GM12878 (cell line): ENCODE results near the gene FPGS. TPM values are rescaled to one million over a fixed set of nuclear protein-coding genes. Genes with fewer than 3 reads are reported as not detected.

ENCODE experiments used
- ATAC-seq: fragments of 200-7000 bp; cut with Tn5 transposase; 3 replicates; pipeline ENCODE4 v1.9.1; 2020; ENCODE audit warnings: mild to moderate bottlenecking, moderate library complexity
- BruUV-seq: library from RNA; stranded (reverse); fragments of 400-500 nt; replicated peaks from 2 replicates; lab custom pipeline; 2021; lab: Mats Ljungman, UMichigan
- CTCF ChIA-PET: fragments of 300-600 bp; sonication (Branson Sonifier 250); formaldehyde crosslinking; extraction: SDS; loops from one replicate; lab custom pipeline; 2021; ENCODE audit warnings: inconsistent platforms; lab: Yijun Ruan, JAX
- POLR2A ChIA-PET: fragments of 350-600 bp; formaldehyde crosslinking; extraction: SDS; loops from one replicate; lab custom pipeline; 2021; ENCODE audit warnings: inconsistent platforms; lab: Charles Lee
- RAD21 ChIA-PET: fragments of 300-600 bp; sonication (Branson Sonifier 250); formaldehyde crosslinking; loops from one replicate; lab custom pipeline; 2023; ENCODE audit warnings: antibody characterized with exemption; ENCODE audit not compliant: unreplicated experiment; lab: Charles Lee
- SMC1A ChIA-PET: fragments of 300-600 bp; sonication (Branson Sonifier 250); formaldehyde crosslinking; loops from one replicate; lab custom pipeline; 2023; ENCODE audit not compliant: unreplicated experiment, uncharacterized antibody; lab: Charles Lee
- DNase-seq: peaks from one replicate; pipeline ENCODE4 v3.0.0-alpha.2; 2011; ENCODE audit warnings: low read depth, low spot score
- FAIRE-seq: peaks from 3 replicates; lab custom pipeline; 2011; peaks lifted over from hg19 to GRCh38; lab: Jason Lieb, UNC
- H2AFZ ChIP-seq: 2 replicates; pipeline ENCODE4 v1.6.0; 2011; ENCODE audit warnings: low read depth, low read length, control low read depth; ENCODE audit not compliant: control insufficient read depth
- H3K27ac ChIP-seq: 2 replicates; pipeline ENCODE4 v1.5.1; 2011; ENCODE audit warnings: control low read depth; ENCODE audit not compliant: control insufficient read depth, insufficient read depth
- H3K27me3 ChIP-seq, 2 experiments: replicated peaks in 1 of 2; 2 replicates each; pipeline versions ENCODE4 v1.6.0 to v1.6.1; 2011; ENCODE audit warnings: low read length in 1 of 2; ENCODE audit not compliant: control insufficient read depth in 2 of 2, insufficient read depth in 2 of 2
- H3K36me3 ChIP-seq, 2 experiments: 2 replicates each; pipeline ENCODE4 v1.5.1; 2011; ENCODE audit warnings: low read length in 1 of 2; ENCODE audit not compliant: control insufficient read depth in 2 of 2, insufficient read depth in 2 of 2
- H3K4me1 ChIP-seq: 2 replicates; pipeline ENCODE4 v1.6.1; 2011; ENCODE audit warnings: mild to moderate bottlenecking, low read length, moderate library complexity, mixed read lengths; ENCODE audit not compliant: control insufficient read depth, insufficient read depth
- H3K4me2 ChIP-seq: 2 replicates; pipeline ENCODE4 v1.6.0; 2011; ENCODE audit warnings: control low read depth; ENCODE audit not compliant: control insufficient read depth, insufficient read depth
- H3K4me3 ChIP-seq: fragments of 200-600 bp; sonication (generic); 2 replicates; pipeline ENCODE4 v1.5.1; 2016
- H3K79me2 ChIP-seq: 2 replicates; pipeline ENCODE4 v1.6.0; 2011; ENCODE audit warnings: low read length; ENCODE audit not compliant: control insufficient read depth, insufficient read depth
- H3K9ac ChIP-seq: 2 replicates; pipeline ENCODE4 v1.8.0; 2011; ENCODE audit warnings: low read length, control low read depth, mixed read lengths; ENCODE audit not compliant: control insufficient read depth, insufficient read depth
- H3K9me3 ChIP-seq: replicated peaks from 3 replicates; pipeline ENCODE4 v1.5.1; 2011; ENCODE audit warnings: mild to moderate bottlenecking, low read length; ENCODE audit not compliant: control insufficient read depth, insufficient read depth
- H4K20me1 ChIP-seq: 2 replicates; pipeline ENCODE4 v1.6.0; 2011; ENCODE audit not compliant: control insufficient read depth, insufficient read depth
- ASH2L ChIP-seq: fragments of 300-600, 200-600 bp; sonication (generic); IDR thresholded peaks from 2 replicates; pipeline ENCODE4 v1.6.1; 2017; ENCODE audit warnings: low read depth, mild to moderate bottlenecking, borderline replicate concordance
- KDM1A ChIP-seq: fragments of 200-600 bp; sonication (generic); IDR thresholded peaks from 2 replicates; pipeline ENCODE4 v1.6.1; 2016; ENCODE audit warnings: borderline replicate concordance
- KLF5 ChIP-seq: fragments of 450-650 bp; IDR thresholded peaks from 2 replicates; pipeline ENCODE4 v1.6.1; 2014; ENCODE audit warnings: mild to moderate bottlenecking; ENCODE audit not compliant: partially characterized antibody
- YBX1 ChIP-seq: fragments of 450-650 bp; IDR thresholded peaks from 2 replicates; pipeline ENCODE4 v1.6.1; 2016; ENCODE audit warnings: antibody characterized with exemption
- ZBED1 ChIP-seq: IDR thresholded peaks from 2 replicates; pipeline ENCODE4 v1.6.1; 2016; ENCODE audit warnings: borderline replicate concordance
- WGBS: methylation state at CpG from one replicate; pipeline ENCODE4 v1.1.6; 2016; ENCODE audit warnings: low lambda C conversion rate; ENCODE audit not compliant: insufficient replicate concordance, insufficient coverage; ENCODE audit errors: missing lambda C conversion rate; 5-methylcytosine and 5-hydroxymethylcytosine counted together
- in situ Hi-C: fragments of 300-500 bp; cut with MboI; formaldehyde crosslinking; loops from 9 replicates; pipeline ENCODE4 v1.14.3; 2018; ENCODE audit warnings: mixed read lengths
- intact Hi-C: fragments of 100-400 bp; cut with micrococcal nuclease; formaldehyde crosslinking; loops from one replicate; pipeline ENCODE4 v1.14.2; 2022; ENCODE audit not compliant: unreplicated experiment
- polyA plus RNA-seq, 11 experiments: library from polyadenylated mRNA; depleted of rRNA in 4 of 11; unstranded in 6 of 11; stranded (reverse) in 5 of 11; fragments of >200 nt; fragmentation: Nextera tagmentation in 4 of 11; fragmentation: Illumina TruSeq in 1 of 11; extraction: Ambion mirVana in 4 of 11; extraction: Trizol in 1 of 11; gene quantifications; 1 replicate in 1 of 11; 2 replicates in 10 of 11; pipeline versions ENCODE4 v1.2.1 to v1.2.3, GENCODE V29; 2011 to 2016; ENCODE audit warnings: inconsistent platforms in 2 of 11, missing spikeins in 2 of 11, low read depth in 1 of 11
- total RNA-seq, 4 experiments: library from RNA; depleted of rRNA in 3 of 4; stranded (reverse); fragments of >200 nt in 3 of 4; fragmentation: Illumina TruSeq in 1 of 4; extraction: Trizol in 1 of 4; gene quantifications; 2 replicates each; pipeline versions ENCODE4 v1.2.1 to v1.2.3, GENCODE V29; 2013 to 2021
- TF ChIP-seq, protein P1 (sequence below): fragments of 450-650 bp; IDR thresholded peaks from 2 replicates; pipeline ENCODE4 v1.6.1; 2017; ENCODE audit warnings: antibody characterized with exemption, mild to moderate bottlenecking, moderate library complexity

FPGS gene
- total and polyA plus RNA-seq, 10 of the 15 experiments (the other 5 are each of a cell fraction or from before 2014, with no cell fraction given), result 1.2 to 127 (median 80.4) TPM

GRCh38 chr9:127767909-127768331 lies 34.8 kb upstream of the FPGS start:
- Histone ChIP-seq H3K9me3 (no peaks in the 10 kb centered on the region), H3K36me3 (peaks cover 5 to 29% of the 10 kb centered on the region in 2 experiments), H3K27me3 (no peaks in the 10 kb centered on the region), H3K4me3 (no peak overlapping the region), H3K4me1 (peaks cover 24% of the 10 kb centered on the region), H2AFZ (no peak overlapping the region), H3K27ac (no peak overlapping the region), H4K20me1 (peaks cover 5% of the 10 kb centered on the region; the same call in 1 of the 2 replicates), H3K9ac (no peak overlapping the region), H3K79me2 (peaks cover 13% of the 10 kb centered on the region), H3K4me2 (no peak overlapping the region)
- WGBS, result 84% methylated on average over 13 of the region's 13 CpGs
- intact Hi-C loops, result no loop called here
- TF ChIP-seq KLF5, result no peak
- TF ChIP-seq ASH2L, result no peak
- TF ChIP-seq ZBED1, result no peak
- TF ChIP-seq, protein P1, sequence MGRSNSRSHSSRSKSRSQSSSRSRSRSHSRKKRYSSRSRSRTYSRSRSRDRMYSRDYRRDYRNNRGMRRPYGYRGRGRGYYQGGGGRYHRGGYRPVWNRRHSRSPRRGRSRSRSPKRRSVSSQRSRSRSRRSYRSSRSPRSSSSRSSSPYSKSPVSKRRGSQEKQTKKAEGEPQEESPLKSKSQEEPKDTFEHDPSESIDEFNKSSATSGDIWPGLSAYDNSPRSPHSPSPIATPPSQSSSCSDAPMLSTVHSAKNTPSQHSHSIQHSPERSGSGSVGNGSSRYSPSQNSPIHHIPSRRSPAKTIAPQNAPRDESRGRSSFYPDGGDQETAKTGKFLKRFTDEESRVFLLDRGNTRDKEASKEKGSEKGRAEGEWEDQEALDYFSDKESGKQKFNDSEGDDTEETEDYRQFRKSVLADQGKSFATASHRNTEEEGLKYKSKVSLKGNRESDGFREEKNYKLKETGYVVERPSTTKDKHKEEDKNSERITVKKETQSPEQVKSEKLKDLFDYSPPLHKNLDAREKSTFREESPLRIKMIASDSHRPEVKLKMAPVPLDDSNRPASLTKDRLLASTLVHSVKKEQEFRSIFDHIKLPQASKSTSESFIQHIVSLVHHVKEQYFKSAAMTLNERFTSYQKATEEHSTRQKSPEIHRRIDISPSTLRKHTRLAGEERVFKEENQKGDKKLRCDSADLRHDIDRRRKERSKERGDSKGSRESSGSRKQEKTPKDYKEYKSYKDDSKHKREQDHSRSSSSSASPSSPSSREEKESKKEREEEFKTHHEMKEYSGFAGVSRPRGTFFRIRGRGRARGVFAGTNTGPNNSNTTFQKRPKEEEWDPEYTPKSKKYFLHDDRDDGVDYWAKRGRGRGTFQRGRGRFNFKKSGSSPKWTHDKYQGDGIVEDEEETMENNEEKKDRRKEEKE, result no peak
- no peak for TF ChIP-seq KDM1A
- no peak for TF ChIP-seq YBX1
- FAIRE-seq (no peak), ATAC-seq (no peak), DNase-seq (no peak)
- no TSS peak for BruUV-seq
- in situ Hi-C loops, result no loop called here
- RAD21 ChIA-PET, result interaction anchor here (1.1 to 7.6 kb wide), 3 partner anchors 16 to 143 kb away, joined by 4 to 61 read pairs (median 5); partner anchors contain the start of genes CDK9 and TOR2A
- POLR2A ChIA-PET, result interaction anchor here (1.3 to 1.4 kb wide), 2 partner anchors 8 to 17 kb away, joined by 4 to 8 read pairs; no protein-coding TSS in a partner anchor
- CTCF ChIA-PET, result interaction anchor here (0.8 to 9.2 kb wide), 5 partner anchors 8 to 153 kb away, joined by 3 to 75 read pairs (median 4); partner anchors contain the start of genes CDK9 and TOR2A
- SMC1A ChIA-PET, result interaction anchor here (1.2 to 1.4 kb wide), 3 partner anchors 10 to 149 kb away, joined by 4 to 5 read pairs (median 5); partner anchors contain the start of genes SH2D3C and ST6GALNAC4
